ENCODE data around the gene CBFA2T3. TPM values are rescaled to one million over a fixed set of nuclear protein-coding genes. Genes with fewer than 3 reads are reported as not detected.

Gene CBFA2T3
- total RNA-seq, 1 donor from 2014 or later = 2.4 TPM

DNA sequence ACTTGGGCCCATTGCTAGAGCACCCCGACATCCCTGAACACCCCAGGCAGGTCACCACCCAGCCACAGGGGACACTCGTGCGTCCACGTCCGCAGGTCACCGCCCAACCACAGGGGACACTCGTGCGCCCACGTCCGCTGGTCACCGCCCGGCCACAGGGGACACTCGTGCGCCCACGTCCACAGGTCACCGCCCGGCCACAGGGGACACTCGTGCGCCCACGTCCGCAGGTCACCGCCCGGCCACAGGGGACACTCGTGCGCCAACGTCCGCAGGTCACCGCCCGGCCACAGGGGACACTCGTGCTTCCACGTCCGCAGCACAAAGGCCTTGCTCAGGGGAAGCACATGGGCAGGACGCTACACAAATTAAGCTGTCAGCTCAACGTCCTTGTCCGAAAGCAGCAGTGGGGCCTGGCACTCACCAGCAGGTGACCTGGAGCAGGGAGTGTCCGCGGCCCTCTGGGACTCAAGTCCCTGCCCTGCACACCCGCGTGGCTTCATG is 137.9 kb downstream of the CBFA2T3 start:
- H3K4me2 ChIP-seq (ENCODE audit: low read length) = no peak overlapping the region
- no peaks in the 10 kb centered on the region for H3K9me3 ChIP-seq (ENCODE audit: insufficient read depth, low read depth, low read length)
- no peaks in the 10 kb centered on the region for H3K36me3 ChIP-seq (ENCODE audit: insufficient read depth, low read length)
- H3K79me2 ChIP-seq (ENCODE audit: insufficient read depth, low read length) = no peaks in the 10 kb centered on the region
- H3K4me3 ChIP-seq (ENCODE audit: insufficient read depth, low read depth, low read length) = no peak overlapping the region
- H3K27me3 Mint-ChIP-seq (ENCODE audit: low read depth, unreplicated experiment) = no peaks in the 10 kb centered on the region
- H3K4me1 Mint-ChIP-seq (ENCODE audit: low read depth, unreplicated experiment) = no peaks in the 10 kb centered on the region
- no peak for FAIRE-seq
- H4K20me1 ChIP-seq (ENCODE audit: insufficient read depth, low read length) = peaks cover 15% of the 10 kb centered on the region
- H3K9ac ChIP-seq (ENCODE audit: low read length) = no peak overlapping the region
- no peak for DNase-seq (ENCODE audit: low read depth)
- no peak overlapping the region for H3K27ac ChIP-seq (ENCODE audit: low read depth, low read length)
- no peaks in the 10 kb centered on the region for H3K27me3 ChIP-seq (ENCODE audit: insufficient read depth, low read length)
- no peak for TF ChIP-seq EZH2 (IDR thresholded peaks at IDR 0.05; ENCODE audit: insufficient read depth, low read length)
- TF ChIP-seq, protein P1, sequence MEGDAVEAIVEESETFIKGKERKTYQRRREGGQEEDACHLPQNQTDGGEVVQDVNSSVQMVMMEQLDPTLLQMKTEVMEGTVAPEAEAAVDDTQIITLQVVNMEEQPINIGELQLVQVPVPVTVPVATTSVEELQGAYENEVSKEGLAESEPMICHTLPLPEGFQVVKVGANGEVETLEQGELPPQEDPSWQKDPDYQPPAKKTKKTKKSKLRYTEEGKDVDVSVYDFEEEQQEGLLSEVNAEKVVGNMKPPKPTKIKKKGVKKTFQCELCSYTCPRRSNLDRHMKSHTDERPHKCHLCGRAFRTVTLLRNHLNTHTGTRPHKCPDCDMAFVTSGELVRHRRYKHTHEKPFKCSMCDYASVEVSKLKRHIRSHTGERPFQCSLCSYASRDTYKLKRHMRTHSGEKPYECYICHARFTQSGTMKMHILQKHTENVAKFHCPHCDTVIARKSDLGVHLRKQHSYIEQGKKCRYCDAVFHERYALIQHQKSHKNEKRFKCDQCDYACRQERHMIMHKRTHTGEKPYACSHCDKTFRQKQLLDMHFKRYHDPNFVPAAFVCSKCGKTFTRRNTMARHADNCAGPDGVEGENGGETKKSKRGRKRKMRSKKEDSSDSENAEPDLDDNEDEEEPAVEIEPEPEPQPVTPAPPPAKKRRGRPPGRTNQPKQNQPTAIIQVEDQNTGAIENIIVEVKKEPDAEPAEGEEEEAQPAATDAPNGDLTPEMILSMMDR (IDR thresholded peaks at IDR 0.05; ENCODE audit: insufficient read depth, low read depth, low read length) = no peak
- H3K4me1 ChIP-seq (ENCODE audit: insufficient read depth, low read length) = no peaks in the 10 kb centered on the region
- no peaks in the 10 kb centered on the region for H3K9me3 Mint-ChIP-seq (ENCODE audit: unreplicated experiment)
- H3K4me3 Mint-ChIP-seq (ENCODE audit: unreplicated experiment) = no peak overlapping the region
- H3K27ac Mint-ChIP-seq (ENCODE audit: unreplicated experiment) = no peak overlapping the region
- H2AFZ ChIP-seq (ENCODE audit: low read depth, low read length) = no peak overlapping the region
- H3K36me3 Mint-ChIP-seq (ENCODE audit: low read depth, unreplicated experiment) = peaks cover 16% of the 10 kb centered on the region

DNA sequence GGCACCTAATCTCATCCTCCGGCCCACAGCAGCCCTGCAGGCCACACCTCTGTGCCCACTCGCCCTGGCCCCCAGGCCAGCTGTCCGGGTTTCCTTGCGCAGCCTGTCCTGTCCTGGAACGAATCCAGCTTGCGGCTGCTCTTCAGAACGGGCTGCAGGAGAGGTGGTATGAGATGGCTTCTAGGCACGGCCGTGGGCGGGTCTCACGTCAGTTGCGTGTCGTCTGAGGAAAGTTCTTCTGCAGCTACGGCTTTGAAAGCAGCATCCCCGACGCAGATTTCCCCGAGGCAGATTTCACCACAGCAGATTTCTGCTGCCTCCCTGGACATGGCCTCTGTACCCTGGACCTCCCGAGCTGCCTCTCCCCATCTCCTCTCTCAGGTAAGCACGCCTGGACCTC is 138.4 kb downstream of the CBFA2T3 start:
- no peaks in the 10 kb centered on the region for H3K9me3 Mint-ChIP-seq (ENCODE audit: unreplicated experiment)
- no peaks in the 10 kb centered on the region for H3K27me3 Mint-ChIP-seq (ENCODE audit: low read depth, unreplicated experiment)
- FAIRE-seq = no peak
- DNase-seq (ENCODE audit: low read depth) = no peak
- Histone ChIP-seq H3K27ac (ENCODE audit: low read depth, low read length) (no peak overlapping the region), H3K4me1 (ENCODE audit: insufficient read depth, low read length) (no peaks in the 10 kb centered on the region), H4K20me1 (ENCODE audit: insufficient read depth, low read length) (peaks cover 12% of the 10 kb centered on the region), H3K36me3 (ENCODE audit: insufficient read depth, low read length) (no peaks in the 10 kb centered on the region), H3K27me3 (ENCODE audit: insufficient read depth, low read length) (no peaks in the 10 kb centered on the region), H3K79me2 (ENCODE audit: insufficient read depth, low read length) (no peaks in the 10 kb centered on the region), H2AFZ (ENCODE audit: low read depth, low read length) (no peak overlapping the region), H3K4me3 (ENCODE audit: insufficient read depth, low read depth, low read length) (no peak overlapping the region), H3K9me3 (ENCODE audit: insufficient read depth, low read depth, low read length) (no peaks in the 10 kb centered on the region), H3K9ac (ENCODE audit: low read length) (no peak overlapping the region), H3K4me2 (ENCODE audit: low read length) (no peak overlapping the region)
- no peak overlapping the region for H3K27ac Mint-ChIP-seq (ENCODE audit: unreplicated experiment)
- H3K4me1 Mint-ChIP-seq (ENCODE audit: low read depth, unreplicated experiment) = no peaks in the 10 kb centered on the region
- TF ChIP-seq EZH2 (IDR thresholded peaks at IDR 0.05; ENCODE audit: insufficient read depth, low read length) = no peak
- TF ChIP-seq, protein P1 (IDR thresholded peaks at IDR 0.05; ENCODE audit: insufficient read depth, low read depth, low read length) = no peak
- no peak overlapping the region for H3K4me3 Mint-ChIP-seq (ENCODE audit: unreplicated experiment)
- peaks cover 16% of the 10 kb centered on the region for H3K36me3 Mint-ChIP-seq (ENCODE audit: low read depth, unreplicated experiment)

DNA sequence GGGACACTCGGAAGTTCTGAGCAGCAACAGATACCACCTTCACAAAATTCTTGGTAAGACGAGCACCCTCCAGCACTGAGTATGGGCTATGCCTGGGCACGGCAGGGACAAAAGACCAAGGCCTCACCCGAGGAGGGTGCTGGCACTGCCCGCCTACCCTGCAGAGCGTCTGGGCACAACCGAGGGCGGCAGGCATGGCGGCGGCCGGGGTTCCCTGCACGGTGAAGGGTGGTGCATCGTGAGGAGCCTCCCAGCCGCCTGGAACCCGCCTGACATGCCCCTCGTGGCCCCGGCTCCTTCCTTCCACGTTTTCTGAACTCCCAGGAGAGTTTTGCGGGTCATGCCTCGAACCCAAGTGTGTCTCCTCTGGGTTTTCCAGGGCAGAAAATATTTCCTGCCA is 139.2 kb downstream of the CBFA2T3 start:
- H3K9me3 Mint-ChIP-seq (ENCODE audit: unreplicated experiment) = no peaks in the 10 kb centered on the region
- Histone ChIP-seq H3K4me3 (ENCODE audit: insufficient read depth, low read depth, low read length) (no peak overlapping the region), H3K27me3 (ENCODE audit: insufficient read depth, low read length) (no peaks in the 10 kb centered on the region), H3K9me3 (ENCODE audit: insufficient read depth, low read depth, low read length) (no peaks in the 10 kb centered on the region), H3K4me1 (ENCODE audit: insufficient read depth, low read length) (no peaks in the 10 kb centered on the region), H3K36me3 (ENCODE audit: insufficient read depth, low read length) (no peaks in the 10 kb centered on the region), H3K27ac (ENCODE audit: low read depth, low read length) (no peak overlapping the region), H4K20me1 (ENCODE audit: insufficient read depth, low read length) (peaks cover 4% of the 10 kb centered on the region), H3K79me2 (ENCODE audit: insufficient read depth, low read length) (no peaks in the 10 kb centered on the region), H2AFZ (ENCODE audit: low read depth, low read length) (no peak overlapping the region), H3K9ac (ENCODE audit: low read length) (no peak overlapping the region), H3K4me2 (ENCODE audit: low read length) (no peak overlapping the region)
- DNase-seq (ENCODE audit: low read depth) (no peak), FAIRE-seq (no peak)
- no peaks in the 10 kb centered on the region for H3K4me1 Mint-ChIP-seq (ENCODE audit: low read depth, unreplicated experiment)
- no peaks in the 10 kb centered on the region for H3K27me3 Mint-ChIP-seq (ENCODE audit: low read depth, unreplicated experiment)
- H3K36me3 Mint-ChIP-seq (ENCODE audit: low read depth, unreplicated experiment) = peaks cover 14% of the 10 kb centered on the region
- H3K27ac Mint-ChIP-seq (ENCODE audit: unreplicated experiment) = no peak overlapping the region
- no peak overlapping the region for H3K4me3 Mint-ChIP-seq (ENCODE audit: unreplicated experiment)
- TF ChIP-seq, protein P1 (IDR thresholded peaks at IDR 0.05; ENCODE audit: insufficient read depth, low read depth, low read length) = no peak
- TF ChIP-seq EZH2 (IDR thresholded peaks at IDR 0.05; ENCODE audit: insufficient read depth, low read length) = no peak

Measured in astrocyte (in vitro differentiated cells and primary cell).